ENCODE measurements around the gene ADRA2C. TPM values are rescaled to one million over a fixed set of nuclear protein-coding genes. Genes with fewer than 3 reads are reported as not detected.

ADRA2C gene
- total and polyA plus RNA-seq, 2 experiments from 2014 or later, result 3.0 to 16.6 TPM

DNA sequence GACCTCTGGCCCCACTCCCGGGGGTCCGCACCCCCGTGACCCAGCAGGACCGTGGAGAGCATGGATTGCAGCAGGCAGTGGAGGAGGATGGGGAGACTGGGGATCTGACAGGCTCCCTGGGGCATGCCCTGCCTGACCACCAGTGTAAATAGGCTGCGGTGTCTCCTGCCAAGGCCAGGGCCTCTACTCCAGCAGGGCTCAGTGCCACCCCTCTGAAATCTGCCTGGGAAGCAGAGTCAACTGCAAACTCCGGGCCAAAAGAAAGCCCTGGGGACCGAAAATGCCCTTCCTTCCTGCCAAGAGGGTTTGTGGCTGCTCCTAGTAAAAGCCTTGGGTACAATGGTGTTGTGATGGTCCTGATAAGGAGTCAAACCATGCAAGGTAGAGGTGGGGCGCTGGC lies 6.4 kb downstream of the ADRA2C start:
- H3K9me2 ChIP-seq (ENCODE audit: insufficient read depth), result no peaks in the 10 kb centered on the region
- ATAC-seq (no peak), DNase-seq (ENCODE audit: low spot score) (no peak)
- H3K4me1 ChIP-seq (ENCODE audit: insufficient read depth), result peaks cover 3% of the 10 kb centered on the region; the same call in 1 of the 2 replicates
- Mint-ChIP-seq H3K27me3 (ENCODE audit: insufficient read depth, low read depth, poor library complexity) (peaks cover 24% of the 10 kb centered on the region), H3K4me3 (no peak overlapping the region), H3K36me3 (ENCODE audit: low read depth) (no peaks in the 10 kb centered on the region), H3K27ac (no peak overlapping the region), H3K4me1 (peaks cover 20% of the 10 kb centered on the region), H3K9me3 (peaks cover 1% of the 10 kb centered on the region; the same call in 1 of the 3 replicates)
- no peaks in the 10 kb centered on the region for H3K36me3 ChIP-seq (ENCODE audit: insufficient read depth)
- no peak overlapping the region for H3K4me3 ChIP-seq
- 0 out of 2 replicates have a peak, but pooled peaks cover 4% of the 10 kb centered on the region for H3F3A ChIP-seq (replicated peaks; ENCODE audit: low read depth)
- H2AFZ ChIP-seq, result no peak overlapping the region
- H3K79me2 ChIP-seq (replicated peaks; ENCODE audit: insufficient read depth), result no peaks in the 10 kb centered on the region
- H3K27me3 ChIP-seq (ENCODE audit: insufficient read depth), result peaks cover 11% of the 10 kb centered on the region
- H3K4me2 ChIP-seq, result no peak overlapping the region
- H3K27ac ChIP-seq (ENCODE audit: low read depth), result no peak overlapping the region
- no peak for TF ChIP-seq POLR2AphosphoS5 (IDR thresholded peaks at IDR 0.05; ENCODE audit: low read depth)
- TF ChIP-seq STAT1 (IDR thresholded peaks at IDR 0.05; ENCODE audit: unreplicated experiment), result no peak
- TF ChIP-seq ZNF114 (CRISPR knock-in tag; IDR thresholded peaks at IDR 0.05), result no peak
- TF ChIP-seq, protein P1, sequence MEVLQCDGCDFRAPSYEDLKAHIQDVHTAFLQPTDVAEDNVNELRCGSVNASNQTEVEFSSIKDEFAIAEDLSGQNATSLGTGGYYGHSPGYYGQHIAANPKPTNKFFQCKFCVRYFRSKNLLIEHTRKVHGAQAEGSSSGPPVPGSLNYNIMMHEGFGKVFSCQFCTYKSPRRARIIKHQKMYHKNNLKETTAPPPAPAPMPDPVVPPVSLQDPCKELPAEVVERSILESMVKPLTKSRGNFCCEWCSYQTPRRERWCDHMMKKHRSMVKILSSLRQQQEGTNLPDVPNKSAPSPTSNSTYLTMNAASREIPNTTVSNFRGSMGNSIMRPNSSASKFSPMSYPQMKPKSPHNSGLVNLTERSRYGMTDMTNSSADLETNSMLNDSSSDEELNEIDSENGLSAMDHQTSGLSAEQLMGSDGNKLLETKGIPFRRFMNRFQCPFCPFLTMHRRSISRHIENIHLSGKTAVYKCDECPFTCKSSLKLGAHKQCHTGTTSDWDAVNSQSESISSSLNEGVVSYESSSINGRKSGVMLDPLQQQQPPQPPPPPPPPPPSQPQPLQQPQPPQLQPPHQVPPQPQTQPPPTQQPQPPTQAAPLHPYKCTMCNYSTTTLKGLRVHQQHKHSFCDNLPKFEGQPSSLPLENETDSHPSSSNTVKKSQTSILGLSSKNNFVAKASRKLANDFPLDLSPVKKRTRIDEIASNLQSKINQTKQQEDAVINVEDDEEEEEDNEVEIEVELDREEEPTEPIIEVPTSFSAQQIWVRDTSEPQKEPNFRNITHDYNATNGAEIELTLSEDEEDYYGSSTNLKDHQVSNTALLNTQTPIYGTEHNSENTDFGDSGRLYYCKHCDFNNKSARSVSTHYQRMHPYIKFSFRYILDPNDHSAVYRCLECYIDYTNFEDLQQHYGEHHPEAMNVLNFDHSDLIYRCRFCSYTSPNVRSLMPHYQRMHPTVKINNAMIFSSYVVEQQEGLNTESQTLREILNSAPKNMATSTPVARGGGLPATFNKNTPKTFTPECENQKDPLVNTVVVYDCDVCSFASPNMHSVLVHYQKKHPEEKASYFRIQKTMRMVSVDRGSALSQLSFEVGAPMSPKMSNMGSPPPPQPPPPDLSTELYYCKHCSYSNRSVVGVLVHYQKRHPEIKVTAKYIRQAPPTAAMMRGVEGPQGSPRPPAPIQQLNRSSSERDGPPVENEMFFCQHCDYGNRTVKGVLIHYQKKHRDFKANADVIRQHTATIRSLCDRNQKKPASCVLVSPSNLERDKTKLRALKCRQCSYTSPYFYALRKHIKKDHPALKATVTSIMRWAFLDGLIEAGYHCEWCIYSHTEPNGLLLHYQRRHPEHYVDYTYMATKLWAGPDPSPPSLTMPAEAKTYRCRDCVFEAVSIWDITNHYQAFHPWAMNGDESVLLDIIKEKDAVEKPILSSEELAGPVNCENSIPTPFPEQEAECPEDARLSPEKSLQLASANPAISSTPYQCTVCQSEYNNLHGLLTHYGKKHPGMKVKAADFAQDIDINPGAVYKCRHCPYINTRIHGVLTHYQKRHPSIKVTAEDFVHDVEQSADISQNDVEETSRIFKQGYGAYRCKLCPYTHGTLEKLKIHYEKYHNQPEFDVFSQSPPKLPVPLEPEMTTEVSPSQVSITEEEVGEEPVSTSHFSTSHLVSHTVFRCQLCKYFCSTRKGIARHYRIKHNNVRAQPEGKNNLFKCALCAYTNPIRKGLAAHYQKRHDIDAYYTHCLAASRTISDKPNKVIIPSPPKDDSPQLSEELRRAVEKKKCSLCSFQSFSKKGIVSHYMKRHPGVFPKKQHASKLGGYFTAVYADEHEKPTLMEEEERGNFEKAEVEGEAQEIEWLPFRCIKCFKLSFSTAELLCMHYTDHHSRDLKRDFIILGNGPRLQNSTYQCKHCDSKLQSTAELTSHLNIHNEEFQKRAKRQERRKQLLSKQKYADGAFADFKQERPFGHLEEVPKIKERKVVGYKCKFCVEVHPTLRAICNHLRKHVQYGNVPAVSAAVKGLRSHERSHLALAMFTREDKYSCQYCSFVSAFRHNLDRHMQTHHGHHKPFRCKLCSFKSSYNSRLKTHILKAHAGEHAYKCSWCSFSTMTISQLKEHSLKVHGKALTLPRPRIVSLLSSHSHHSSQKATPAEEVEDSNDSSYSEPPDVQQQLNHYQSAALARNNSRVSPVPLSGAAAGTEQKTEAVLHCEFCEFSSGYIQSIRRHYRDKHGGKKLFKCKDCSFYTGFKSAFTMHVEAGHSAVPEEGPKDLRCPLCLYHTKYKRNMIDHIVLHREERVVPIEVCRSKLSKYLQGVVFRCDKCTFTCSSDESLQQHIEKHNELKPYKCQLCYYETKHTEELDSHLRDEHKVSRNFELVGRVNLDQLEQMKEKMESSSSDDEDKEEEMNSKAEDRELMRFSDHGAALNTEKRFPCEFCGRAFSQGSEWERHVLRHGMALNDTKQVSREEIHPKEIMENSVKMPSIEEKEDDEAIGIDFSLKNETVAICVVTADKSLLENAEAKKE (CRISPR knock-in tag; IDR thresholded peaks at IDR 0.05), result no peak
- no peak for TF ChIP-seq ZNF331 (CRISPR knock-in tag; IDR thresholded peaks at IDR 0.05; ENCODE audit: low read depth)
- no peak for TF ChIP-seq EZH2phosphoT487 (IDR thresholded peaks at IDR 0.05; ENCODE audit: unreplicated experiment)
- no peak for TF ChIP-seq JUNB (IDR thresholded peaks at IDR 0.05; ENCODE audit: unreplicated experiment)
- TF ChIP-seq, protein P2, sequence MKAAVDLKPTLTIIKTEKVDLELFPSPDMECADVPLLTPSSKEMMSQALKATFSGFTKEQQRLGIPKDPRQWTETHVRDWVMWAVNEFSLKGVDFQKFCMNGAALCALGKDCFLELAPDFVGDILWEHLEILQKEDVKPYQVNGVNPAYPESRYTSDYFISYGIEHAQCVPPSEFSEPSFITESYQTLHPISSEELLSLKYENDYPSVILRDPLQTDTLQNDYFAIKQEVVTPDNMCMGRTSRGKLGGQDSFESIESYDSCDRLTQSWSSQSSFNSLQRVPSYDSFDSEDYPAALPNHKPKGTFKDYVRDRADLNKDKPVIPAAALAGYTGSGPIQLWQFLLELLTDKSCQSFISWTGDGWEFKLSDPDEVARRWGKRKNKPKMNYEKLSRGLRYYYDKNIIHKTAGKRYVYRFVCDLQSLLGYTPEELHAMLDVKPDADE (IDR thresholded peaks at IDR 0.05), result no peak
- H4K20me1 ChIP-seq (replicated peaks; ENCODE audit: insufficient read depth), result no peaks in the 10 kb centered on the region

All from GM23338 (cell line).